ENCODE measurements around the gene ELF2. TPM values are rescaled to one million over a fixed set of nuclear protein-coding genes. Genes with fewer than 3 reads are reported as not detected.
A peak's percentile ranks its signal among the peaks of the same experiment; 100 is the strongest.
"Not testable (repeated sequence)": the region's sequence is repeated elsewhere in the genome, so short reads cannot be mapped to it uniquely, and the experiment has no call there.

Gene ELF2
- total and polyA plus RNA-seq, 11 donors: 10.3 to 44.2 (median 34.0) TPM

- 89 to 93% (median 91%) methylated on average over 6 of the region's 6 CpGs for WGBS, 4 donors
- no peak overlapping the region for H3K4me3 ChIP-seq
- H3K9me3 ChIP-seq: no peaks in the 10 kb centered on the region
- TF ChIP-seq CTCF (IDR thresholded peaks at IDR 0.05) (no peak), POLR2A (IDR thresholded peaks at IDR 0.05) (no peak)
- ATAC-seq (no peak), DNase-seq (no peak)
- no peaks in the 10 kb centered on the region for H3K36me3 ChIP-seq
- no peak overlapping the region for H3K27ac ChIP-seq
- intact Hi-C loops (cut with DNase I): loop anchor here in 5 of 10 donors (5.0 to 10.0 kb wide), 2 partner anchors 69 to 136 kb away; no protein-coding TSS in a partner anchor
- H3K27me3 ChIP-seq: no peaks in the 10 kb centered on the region
- peaks cover 3 to 66% (median 31%) of the 10 kb centered on the region in 12 donors for H3K4me1 ChIP-seq
Observed at GRCh38 chr4:139170932-139171331, 6.1 kb downstream of the ELF2 start.

- Histone ChIP-seq H3K27me3 (no peaks in the 10 kb centered on the region), H3K27ac (peak overlapping the region in 1 of 12 donors; percentile 43), H3K4me3 (no peak overlapping the region), H3K9me3 (no peaks in the 10 kb centered on the region), H3K4me1 (peaks cover 8 to 78% (median 40%) of the 10 kb centered on the region in 12 donors), H3K36me3 (no peaks in the 10 kb centered on the region)
- TF ChIP-seq POLR2A (IDR thresholded peaks at IDR 0.05): no peak
- TF ChIP-seq CTCF (IDR thresholded peaks at IDR 0.05): peak; percentile 15 to 54 (median 38)
- DNase-seq (no peak), ATAC-seq (peak in 3 of 4 donors; percentile 55 to 77 (median 61))
- intact Hi-C loops (cut with DNase I): loop anchor here in 3 of 10 donors (5.0 kb wide), 2 partner anchors 66 to 71 kb away; no protein-coding TSS in a partner anchor
- WGBS, 4 donors: 53 to 62% (median 55%) methylated on average over 5 of the region's 5 CpGs
Observed at GRCh38 chr4:139167774-139168444, 9.1 kb downstream of the ELF2 start.

GRCh38 chr4:139164731-139165130, 12.3 kb downstream of the ELF2 start:
- ATAC-seq: no peak
- Histone ChIP-seq H3K27me3 (no peaks in the 10 kb centered on the region), H3K4me3 (no peak overlapping the region), H3K4me1 (peaks cover 3 to 68% (median 36%) of the 10 kb centered on the region in 12 donors), H3K27ac (no peak overlapping the region), H3K36me3 (no peaks in the 10 kb centered on the region), H3K9me3 (no peaks in the 10 kb centered on the region)
- 54 to 88% (median 74%) methylated on average over 1 of the region's 1 CpG for WGBS, 4 donors
- TF ChIP-seq CTCF (IDR thresholded peaks at IDR 0.05): no peak
- no peak for TF ChIP-seq POLR2A (IDR thresholded peaks at IDR 0.05)
- no peak for DNase-seq
- intact Hi-C loops (cut with DNase I): loop anchor here in 3 of 10 donors (5.0 kb wide), 2 partner anchors 62 to 67 kb away; no protein-coding TSS in a partner anchor

- H3K9me3 ChIP-seq: no peaks in the 10 kb centered on the region
- H3K4me3 ChIP-seq: no peak overlapping the region
- H3K27ac ChIP-seq: peak overlapping the region in 1 of 12 donors; percentile 30
- 86 to 92% (median 90%) methylated on average over 2 of the region's 2 CpGs for WGBS, 4 donors
- no peaks in the 10 kb centered on the region for H3K36me3 ChIP-seq
- TF ChIP-seq POLR2A (IDR thresholded peaks at IDR 0.05): no peak
- TF ChIP-seq CTCF (IDR thresholded peaks at IDR 0.05): no peak
- no peak for DNase-seq
- no peak for ATAC-seq
- intact Hi-C loops (cut with DNase I): no loop called here
- no peaks in the 10 kb centered on the region for H3K27me3 ChIP-seq
- peaks cover 3 to 75% (median 42%) of the 10 kb centered on the region in 12 donors for H3K4me1 ChIP-seq
Observed at GRCh38 chr4:139163806-139164206, 13.2 kb downstream of the ELF2 start.

GRCh38 chr4:139157977-139158376, 19.0 kb downstream of the ELF2 start:
- H3K4me3 ChIP-seq; H3K36me3 ChIP-seq; intact Hi-C loops (cut with DNase I); ATAC-seq; H3K27me3 ChIP-seq; DNase-seq; H3K9me3 ChIP-seq; H3K27ac ChIP-seq: not testable (repeated sequence)
- H3K4me1 ChIP-seq: peaks cover 0 to 51% (median 12%) of the 10 kb centered on the region in 12 donors
- WGBS, 4 donors: 88 to 89% (median 88%) methylated on average over 9 of the region's 9 CpGs

All from heart left ventricle (tissue), 16 donors.